ENCODE measurements around the gene TTC22.

TTC22 gene

DNA sequence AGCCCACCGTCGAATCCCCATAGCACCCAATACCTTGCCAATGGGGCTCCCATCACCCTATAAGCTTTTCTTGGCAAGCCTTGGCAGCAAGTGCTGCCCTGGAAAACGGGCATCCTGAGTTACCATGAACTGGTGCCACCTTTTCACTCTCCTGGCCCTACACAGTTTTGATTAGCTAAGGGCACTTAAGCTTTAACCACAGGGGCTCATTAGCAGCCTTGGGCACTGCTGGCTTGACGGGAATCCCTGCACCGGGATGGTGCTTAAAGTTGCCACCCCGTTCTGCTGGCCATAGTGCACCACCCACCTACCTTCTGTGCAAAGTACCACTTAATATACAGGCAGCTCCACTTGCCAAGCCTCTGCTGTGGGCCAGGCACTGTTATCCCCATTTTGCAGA is 50.5 kb downstream of the TTC22 start:
- DNase-seq (ENCODE audit: low spot score) = no peak

DNA sequence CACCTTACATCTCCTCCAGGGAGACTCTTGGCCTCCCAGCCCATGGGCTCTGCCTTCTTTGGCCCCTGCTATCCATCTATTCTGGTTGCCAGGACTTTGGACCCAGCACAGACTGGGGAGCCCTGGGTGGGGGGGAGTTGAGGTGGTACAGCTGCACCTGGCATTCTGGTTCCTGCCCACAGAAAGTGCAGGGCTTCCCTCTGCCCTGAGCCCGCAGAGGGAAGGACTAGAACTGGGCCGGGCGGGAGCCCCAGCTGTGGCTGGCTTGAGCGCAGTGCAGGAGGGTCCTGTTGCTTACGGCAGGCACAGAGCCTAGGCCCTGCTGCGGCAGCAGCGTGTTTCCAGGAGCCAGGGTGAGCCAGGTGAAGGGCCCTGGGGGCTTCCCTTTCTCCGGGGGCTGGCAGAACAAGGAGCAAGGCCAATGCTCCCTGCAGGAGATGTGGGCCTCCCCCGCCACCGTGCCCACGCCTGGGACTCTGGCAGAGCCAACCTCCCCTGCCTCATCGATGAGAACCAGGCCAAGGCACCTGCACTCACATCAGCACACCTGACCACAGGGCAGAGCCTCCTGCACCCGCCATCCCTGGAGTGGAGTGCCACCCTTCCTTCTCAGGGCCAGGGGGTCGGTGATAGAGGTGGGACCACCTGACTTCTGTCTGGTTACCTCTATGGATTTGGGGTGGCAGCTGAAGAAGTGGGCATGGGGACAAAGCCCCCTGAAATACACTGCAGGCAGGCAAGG is 52.9 kb downstream of the TTC22 start:
- DNase-seq (ENCODE audit: low spot score) = no peak

DNA sequence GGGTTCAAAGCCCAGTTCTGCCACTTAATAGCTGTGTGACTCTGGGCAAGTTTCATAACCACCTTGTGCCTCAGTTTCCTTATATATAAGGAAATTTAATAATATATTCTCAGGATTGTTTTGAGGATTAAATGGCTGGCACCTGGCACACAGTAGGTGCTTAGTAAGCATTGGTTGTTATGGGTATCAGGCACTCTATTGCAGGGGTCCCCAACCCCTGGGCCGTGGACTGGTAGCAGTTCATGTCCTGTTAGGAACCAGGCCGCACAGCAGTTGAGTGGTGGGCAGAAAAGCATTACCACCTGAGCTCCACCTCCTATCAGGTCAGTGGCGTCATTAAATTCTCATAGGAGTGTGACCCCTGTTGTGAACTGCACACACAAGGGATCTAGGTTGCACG is 55.3 kb downstream of the TTC22 start:
- DNase-seq (ENCODE audit: low spot score) = no peak

DNA sequence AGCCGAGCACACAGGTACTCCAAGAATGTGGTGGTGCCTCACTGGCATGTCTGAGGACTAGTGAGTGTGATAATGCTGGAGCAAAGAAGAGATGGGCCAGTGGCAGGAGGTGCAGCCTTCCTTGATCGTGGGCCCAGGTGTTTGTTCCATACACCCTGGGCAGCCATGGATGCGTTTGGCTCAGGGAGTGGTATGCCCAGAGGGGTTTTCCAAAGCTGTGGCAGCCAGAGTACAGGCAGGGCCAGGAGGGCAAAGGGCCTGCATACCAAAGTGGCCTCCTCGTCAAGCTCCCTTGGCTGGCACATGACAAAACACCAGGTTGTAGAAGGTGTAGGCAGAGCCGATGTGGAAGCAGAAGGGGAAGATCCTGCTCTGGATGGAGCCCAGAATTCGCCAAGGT is 55.8 kb downstream of the TTC22 start:
- no peak for DNase-seq (ENCODE audit: low spot score)

DNA sequence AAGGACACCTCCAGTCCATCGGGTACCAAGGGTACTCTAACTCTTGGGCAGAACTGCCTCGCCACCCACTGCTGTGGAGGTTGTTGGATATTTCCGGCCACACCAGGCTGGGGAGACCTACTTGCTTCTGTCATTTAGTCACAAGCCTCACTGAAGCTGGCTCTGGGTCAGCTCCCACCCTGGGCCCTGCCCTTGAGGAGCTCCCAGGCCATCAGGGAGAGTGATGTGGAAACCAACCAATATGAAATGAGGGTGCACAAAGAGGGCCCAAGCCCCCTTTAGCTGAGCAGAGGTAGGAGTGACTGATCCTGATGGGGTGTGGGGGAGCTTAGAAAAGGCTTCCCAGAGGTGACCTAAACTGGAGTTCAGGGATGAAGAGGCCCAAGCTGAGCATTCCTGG is 56.4 kb downstream of the TTC22 start:
- no peak for DNase-seq (ENCODE audit: low spot score)

DNA sequence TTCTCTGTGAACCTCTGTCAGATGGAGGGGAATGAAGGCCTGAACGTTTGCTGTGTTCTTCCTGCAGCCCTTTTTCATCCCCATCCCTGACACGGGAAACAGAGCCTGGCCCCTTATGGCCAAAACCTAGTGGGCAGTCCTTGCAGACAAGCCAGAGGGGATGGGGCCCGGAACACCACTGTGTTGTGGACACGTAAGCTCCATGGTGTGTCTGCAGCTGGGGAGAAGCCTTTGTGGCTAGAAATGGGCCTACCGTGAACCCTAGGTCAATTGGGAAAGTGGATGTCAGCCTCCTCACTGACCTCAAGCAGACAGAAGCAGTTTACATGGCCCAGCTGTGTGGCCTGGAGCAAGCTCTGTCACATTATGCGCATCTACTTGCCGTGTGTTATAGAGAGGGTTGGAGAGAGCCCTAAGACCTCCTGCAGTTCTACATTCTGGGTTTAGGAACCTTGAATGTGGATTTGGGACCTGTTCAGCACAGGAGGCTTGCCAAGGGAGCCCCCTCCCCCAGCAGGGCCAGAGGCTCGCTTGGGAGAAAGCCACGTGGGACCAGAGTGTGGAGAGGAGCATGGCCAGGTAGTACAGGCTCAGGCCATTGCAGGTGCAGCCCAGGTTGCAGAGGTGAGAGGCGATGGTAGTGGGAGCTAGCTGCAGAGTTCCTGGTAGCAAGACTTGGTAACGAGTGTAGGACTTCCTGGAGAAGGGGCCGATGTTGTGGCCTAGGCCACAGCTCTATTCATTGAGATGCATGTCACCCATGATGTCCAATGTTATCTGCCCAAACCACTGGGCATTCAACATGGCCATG is 57.5 kb downstream of the TTC22 start:
- no peak for DNase-seq (ENCODE audit: low spot score)

DNA sequence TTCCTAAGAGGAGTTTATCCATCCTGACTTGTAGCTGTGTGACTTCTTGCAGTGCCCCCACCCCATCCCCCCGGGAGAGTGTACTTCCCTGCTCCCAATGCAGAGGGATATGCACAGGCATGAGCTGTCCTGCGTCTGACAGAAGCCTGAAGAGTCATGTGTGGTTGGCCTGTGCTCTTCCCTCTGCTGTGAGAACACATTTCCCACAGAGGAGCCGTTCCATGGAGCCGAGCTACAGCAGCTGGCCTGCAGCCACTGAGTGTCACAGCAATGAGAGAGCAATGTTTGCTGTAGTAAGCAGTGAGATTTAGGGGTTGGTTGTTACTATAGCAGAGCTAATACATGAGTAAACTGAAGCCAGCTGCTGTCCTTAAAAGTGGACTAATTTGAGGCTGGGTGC is 58.8 kb downstream of the TTC22 start:
- DNase-seq (ENCODE audit: low spot score) = no peak

DNA sequence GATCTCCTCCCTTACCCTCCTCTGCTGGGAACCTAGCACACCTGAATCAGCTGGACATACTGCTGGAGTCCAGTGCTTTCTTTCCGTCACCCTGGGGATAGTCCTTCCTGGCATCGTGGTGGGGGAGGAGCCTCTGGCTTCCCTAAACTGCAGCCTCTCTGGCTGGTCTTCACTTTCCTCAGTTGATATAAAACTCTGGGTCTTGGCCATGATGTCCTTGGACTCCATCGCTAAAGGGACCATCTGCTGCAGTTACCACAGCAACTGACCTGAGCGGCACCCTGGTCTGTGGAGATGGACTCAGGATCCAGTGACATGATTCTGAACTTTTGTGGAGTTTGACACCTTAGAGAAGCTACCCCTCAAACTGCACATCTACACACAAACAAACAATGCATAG is 59.6 kb downstream of the TTC22 start:
- no peak for DNase-seq (ENCODE audit: low spot score)

DNA sequence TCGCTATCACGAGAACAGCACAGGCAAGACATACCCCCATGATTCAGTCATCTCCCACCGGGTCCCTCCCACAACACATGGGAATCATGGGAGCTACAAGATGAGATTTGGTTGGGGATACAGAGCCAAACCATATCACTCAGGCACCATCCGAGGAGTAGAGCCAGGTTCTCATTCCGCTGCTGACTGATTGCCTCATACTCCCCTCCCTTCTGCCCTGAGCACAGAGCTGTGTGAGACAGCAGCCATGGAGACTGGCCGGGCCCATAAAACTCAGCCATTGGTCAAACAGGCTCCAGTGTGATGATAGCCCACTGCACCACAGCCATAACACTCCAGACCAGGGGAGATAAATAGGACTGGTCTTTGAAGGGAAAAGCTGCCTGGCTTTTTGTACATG is 62.9 kb downstream of the TTC22 start:
- DNase-seq (ENCODE audit: low spot score) = no peak

DNA sequence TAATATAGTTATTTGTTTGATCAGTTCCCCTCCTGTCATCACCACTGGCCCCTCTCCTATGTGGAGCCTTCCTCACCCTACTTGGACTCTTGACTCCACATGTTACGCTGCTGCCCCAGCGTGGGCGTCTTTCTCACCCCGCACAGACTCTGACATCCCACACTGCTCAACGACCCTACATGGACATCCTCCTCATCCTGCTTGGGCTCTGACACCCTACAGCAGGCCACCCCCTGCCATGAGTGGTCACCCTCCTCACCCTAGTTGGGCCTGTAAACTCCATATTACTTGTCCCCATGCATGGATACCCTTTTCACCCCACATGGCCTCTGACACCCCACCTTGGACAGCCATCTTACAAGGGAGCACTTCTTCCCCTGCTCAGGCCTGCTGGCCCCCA is 64.4 kb downstream of the TTC22 start:
- DNase-seq (ENCODE audit: low spot score) = no peak

Measured in globus pallidus (tissue), 1 donor.